ENCODE measurements around the gene UBTD1. TPM values are rescaled to one million over a fixed set of nuclear protein-coding genes. Genes with fewer than 3 reads are reported as not detected.

Gene UBTD1
- polyA plus RNA-seq, 1 donor from 2014 or later = 3.3 TPM

- TF ChIP-seq SMC3 (conservative IDR thresholded peaks at IDR 0.05; ENCODE audit: poor library complexity) = no peak
- no peak for TF ChIP-seq CTCF (IDR thresholded peaks at IDR 0.05; ENCODE audit: poor library complexity, severe bottlenecking)
- TF ChIP-seq EP300 (conservative IDR thresholded peaks at IDR 0.05; ENCODE audit: poor library complexity, severe bottlenecking) = no peak
- no peak for TF ChIP-seq REST (IDR thresholded peaks at IDR 0.05; ENCODE audit: borderline replicate concordance)
- no peak for TF ChIP-seq RAD21 (conservative IDR thresholded peaks at IDR 0.05)
- TF ChIP-seq POLR2AphosphoS5 (IDR thresholded peaks at IDR 0.05) = no peak
- no peak for TF ChIP-seq TAF1 (IDR thresholded peaks at IDR 0.05; ENCODE audit: low read depth)
- no peak for TF ChIP-seq EZH2 (IDR thresholded peaks at IDR 0.05; ENCODE audit: borderline replicate concordance, insufficient read depth, low read length, poor library complexity, severe bottlenecking)
Observed at GRCh38 chr10:97573021-97573420, 74.3 kb downstream of the UBTD1 start.

GRCh38 chr10:97573672-97574071 lies 74.9 kb downstream of the UBTD1 start:
- H2AFZ ChIP-seq (ENCODE audit: low read depth, low read length) = no peak overlapping the region
- H3K4me2 ChIP-seq (ENCODE audit: low read length) = no peak overlapping the region
- no peaks in the 10 kb centered on the region for H3K36me3 ChIP-seq (ENCODE audit: insufficient read depth, low read length)
- H3K9me2 ChIP-seq (ENCODE audit: insufficient read depth, low read length) = no peaks in the 10 kb centered on the region
- no peak overlapping the region for H3K4me3 ChIP-seq (ENCODE audit: low read length)
- H3K27ac ChIP-seq (ENCODE audit: low read length) = no peak overlapping the region
- H3K79me2 ChIP-seq (replicated peaks; ENCODE audit: insufficient read depth, low read length) = no peaks in the 10 kb centered on the region
- TF ChIP-seq POLR2AphosphoS5 (IDR thresholded peaks at IDR 0.05) (no peak), REST (IDR thresholded peaks at IDR 0.05; ENCODE audit: borderline replicate concordance) (no peak), EP300 (conservative IDR thresholded peaks at IDR 0.05; ENCODE audit: poor library complexity, severe bottlenecking) (no peak), SMC3 (conservative IDR thresholded peaks at IDR 0.05; ENCODE audit: poor library complexity) (no peak), CTCF (IDR thresholded peaks at IDR 0.05; ENCODE audit: poor library complexity, severe bottlenecking) (no peak), RAD21 (conservative IDR thresholded peaks at IDR 0.05) (no peak), EZH2 (IDR thresholded peaks at IDR 0.05; ENCODE audit: borderline replicate concordance, insufficient read depth, low read length, poor library complexity, severe bottlenecking) (no peak), TAF1 (IDR thresholded peaks at IDR 0.05; ENCODE audit: low read depth) (no peak), MXI1 (conservative IDR thresholded peaks at IDR 0.05; ENCODE audit: poor library complexity, severe bottlenecking) (no peak)
- H3K9ac ChIP-seq (ENCODE audit: low read length) = no peak overlapping the region
- no peaks in the 10 kb centered on the region for H3F3A ChIP-seq (ENCODE audit: insufficient read depth, low read length, poor library complexity, severe bottlenecking)
- no peaks in the 10 kb centered on the region for H3K27me3 ChIP-seq (ENCODE audit: insufficient read depth, low read depth, low read length)
- H4K20me1 ChIP-seq (ENCODE audit: insufficient read depth) = no peaks in the 10 kb centered on the region
- H3K9me3 ChIP-seq (ENCODE audit: low read length) = no peaks in the 10 kb centered on the region

More at GRCh38 chr10:97573021-97573420, 74.3 kb downstream of the UBTD1 start:
- H4K20me1 ChIP-seq (ENCODE audit: insufficient read depth) = no peaks in the 10 kb centered on the region
- H2AFZ ChIP-seq (ENCODE audit: low read depth, low read length) = no peak overlapping the region
- no peak overlapping the region for H3K4me3 ChIP-seq (ENCODE audit: low read length)
- H3K9me3 ChIP-seq (ENCODE audit: low read length) = no peaks in the 10 kb centered on the region
- H3K9me2 ChIP-seq (ENCODE audit: insufficient read depth, low read length) = no peaks in the 10 kb centered on the region
- no peaks in the 10 kb centered on the region for H3K79me2 ChIP-seq (replicated peaks; ENCODE audit: insufficient read depth, low read length)
- H3K4me2 ChIP-seq (ENCODE audit: low read length) = no peak overlapping the region
- no peak overlapping the region for H3K9ac ChIP-seq (ENCODE audit: low read length)
- H3F3A ChIP-seq (ENCODE audit: insufficient read depth, low read length, poor library complexity, severe bottlenecking) = no peaks in the 10 kb centered on the region
- H3K27ac ChIP-seq (ENCODE audit: low read length) = no peak overlapping the region
- H3K27me3 ChIP-seq (ENCODE audit: insufficient read depth, low read depth, low read length) = no peaks in the 10 kb centered on the region
- H3K36me3 ChIP-seq (ENCODE audit: insufficient read depth, low read length) = no peaks in the 10 kb centered on the region

All from neural cell (in vitro differentiated cells).